ENCODE data around the gene CLCN5.

DNA sequence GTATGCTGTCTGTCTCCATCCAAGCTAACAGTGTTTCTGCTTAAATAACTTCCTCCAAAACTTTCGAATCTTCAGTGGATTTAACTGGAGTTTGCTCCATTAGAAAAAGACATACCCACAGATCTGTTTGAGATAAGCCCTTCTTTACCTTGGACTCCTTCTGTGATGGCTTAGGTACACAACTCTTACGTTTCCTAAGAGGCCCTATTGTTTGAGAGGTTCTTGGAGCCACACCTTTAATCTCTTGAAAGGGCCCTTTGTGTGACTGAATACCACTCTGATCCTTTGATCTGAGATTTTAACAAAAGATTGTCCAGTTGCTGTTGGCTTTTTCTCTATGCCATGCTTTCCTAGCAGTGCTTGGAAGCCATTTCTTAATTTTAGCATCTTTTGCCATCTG, 185.9 kb downstream of the CLCN5 start:
- TF ChIP-seq, protein P1, sequence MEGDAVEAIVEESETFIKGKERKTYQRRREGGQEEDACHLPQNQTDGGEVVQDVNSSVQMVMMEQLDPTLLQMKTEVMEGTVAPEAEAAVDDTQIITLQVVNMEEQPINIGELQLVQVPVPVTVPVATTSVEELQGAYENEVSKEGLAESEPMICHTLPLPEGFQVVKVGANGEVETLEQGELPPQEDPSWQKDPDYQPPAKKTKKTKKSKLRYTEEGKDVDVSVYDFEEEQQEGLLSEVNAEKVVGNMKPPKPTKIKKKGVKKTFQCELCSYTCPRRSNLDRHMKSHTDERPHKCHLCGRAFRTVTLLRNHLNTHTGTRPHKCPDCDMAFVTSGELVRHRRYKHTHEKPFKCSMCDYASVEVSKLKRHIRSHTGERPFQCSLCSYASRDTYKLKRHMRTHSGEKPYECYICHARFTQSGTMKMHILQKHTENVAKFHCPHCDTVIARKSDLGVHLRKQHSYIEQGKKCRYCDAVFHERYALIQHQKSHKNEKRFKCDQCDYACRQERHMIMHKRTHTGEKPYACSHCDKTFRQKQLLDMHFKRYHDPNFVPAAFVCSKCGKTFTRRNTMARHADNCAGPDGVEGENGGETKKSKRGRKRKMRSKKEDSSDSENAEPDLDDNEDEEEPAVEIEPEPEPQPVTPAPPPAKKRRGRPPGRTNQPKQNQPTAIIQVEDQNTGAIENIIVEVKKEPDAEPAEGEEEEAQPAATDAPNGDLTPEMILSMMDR (IDR thresholded peaks at IDR 0.05 in 4 of 5, conservative IDR thresholded peaks at IDR 0.05 in 1 of 5): no peak
- no peak for TF ChIP-seq POLR2A (IDR thresholded peaks at IDR 0.05)

Data from gastrocnemius medialis (tissue), 4 donors.